Stimulated activated memory B cell treated with anti-CD40 and anti-IgM and Interleukin-4, amounts not matched to agents 10 μg/mL and 1 μg/mL and 100 μg/mL, for 72 hours (primary cell): Measurements from ENCODE around the gene MMP14.
"Not testable (repeated sequence)": the region's sequence is repeated elsewhere in the genome, so short reads cannot be mapped to it uniquely, and the experiment has no call there.

Experiments used
- ATAC-seq: fragments of 150-1000 bp; cut with Tn5 transposase; 2 replicates; pipeline ENCODE4 v1.10.0; 2021
- H3K27ac Mint-ChIP-seq: one replicate; pipeline ENCODE4 v1.8.0; 2022; ENCODE audit warnings: mild to moderate bottlenecking, mixed read lengths
- H3K27me3 Mint-ChIP-seq: one replicate; pipeline ENCODE4 v1.8.0; 2022; ENCODE audit warnings: mixed read lengths
- H3K36me3 Mint-ChIP-seq: one replicate; pipeline ENCODE4 v1.8.0; 2022; ENCODE audit warnings: mixed read lengths
- H3K4me1 Mint-ChIP-seq: one replicate; pipeline ENCODE4 v1.8.0; 2022; ENCODE audit warnings: mixed read lengths
- H3K4me3 Mint-ChIP-seq: one replicate; pipeline ENCODE4 v1.8.0; 2022; ENCODE audit warnings: mild to moderate bottlenecking, moderate library complexity, mixed read lengths
- H3K9me3 Mint-ChIP-seq: one replicate; pipeline ENCODE4 v1.8.0; 2022; ENCODE audit warnings: mixed read lengths

Gene MMP14

GRCh38 chr14:22854963-22855724 lies 18.8 kb downstream of the MMP14 start:
- ATAC-seq, result no peak
- Mint-ChIP-seq H3K27me3 (no peaks in the 10 kb centered on the region), H3K36me3 (no peaks in the 10 kb centered on the region), H3K27ac (no peak overlapping the region), H3K4me1 (peaks cover 10% of the 10 kb centered on the region), H3K4me3 (no peak overlapping the region), H3K9me3 (no peaks in the 10 kb centered on the region)

DNA sequence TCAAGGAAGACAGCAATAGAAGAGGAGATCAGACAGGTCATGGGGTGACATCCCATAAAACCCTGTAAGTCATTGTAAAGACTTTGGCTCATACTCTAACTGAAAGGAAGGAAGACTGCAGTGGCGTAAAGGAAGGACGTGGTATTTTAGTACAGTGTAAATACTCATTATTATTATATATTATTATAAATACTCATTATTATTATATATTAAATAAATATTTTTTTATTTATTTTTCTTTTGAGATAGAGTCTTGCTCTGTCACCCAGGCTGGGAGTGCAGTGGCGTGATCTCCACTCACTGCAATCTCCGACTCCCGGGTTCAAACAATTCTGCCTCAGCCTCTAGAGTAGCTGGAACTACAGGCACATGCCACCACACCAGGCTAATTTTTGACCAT lies 20.0 kb downstream of the MMP14 start:
- Mint-ChIP-seq H3K27me3 (no peaks in the 10 kb centered on the region), H3K27ac (no peak overlapping the region), H3K36me3 (no peaks in the 10 kb centered on the region), H3K4me1 (peaks cover 10% of the 10 kb centered on the region), H3K4me3 (no peak overlapping the region), H3K9me3 (no peaks in the 10 kb centered on the region)
- no peak for ATAC-seq

DNA sequence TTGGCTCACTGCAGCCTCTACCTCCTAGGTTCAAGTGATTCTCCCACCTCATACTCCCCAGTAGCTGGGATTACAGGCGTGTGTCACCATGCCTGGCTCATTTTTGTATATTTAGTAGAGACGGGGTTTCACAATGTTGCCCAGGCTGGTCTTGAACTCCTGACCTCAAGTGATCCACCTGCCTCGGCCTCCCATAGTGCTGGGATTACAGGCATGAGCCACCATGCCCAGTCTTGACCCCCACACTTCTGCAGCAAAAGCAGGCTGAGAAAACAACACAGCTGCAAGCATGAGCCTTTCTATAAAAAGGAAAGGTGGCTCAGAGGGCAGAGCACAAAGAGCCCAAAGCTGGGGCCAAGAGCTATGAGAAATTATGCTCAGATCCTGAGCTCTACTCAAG lies 24.0 kb downstream of the MMP14 start:
- not testable (repeated sequence) for H3K27me3 Mint-ChIP-seq, H3K27ac Mint-ChIP-seq, H3K4me3 Mint-ChIP-seq, ATAC-seq, H3K9me3 Mint-ChIP-seq, H3K4me1 Mint-ChIP-seq, H3K36me3 Mint-ChIP-seq

GRCh38 chr14:22861651-22862050 lies 25.3 kb downstream of the MMP14 start:
- H3K4me1 Mint-ChIP-seq, result peaks cover 4% of the 10 kb centered on the region
- no peaks in the 10 kb centered on the region for H3K9me3 Mint-ChIP-seq
- no peaks in the 10 kb centered on the region for H3K36me3 Mint-ChIP-seq
- no peak overlapping the region for H3K27ac Mint-ChIP-seq
- H3K27me3 Mint-ChIP-seq, result no peaks in the 10 kb centered on the region
- H3K4me3 Mint-ChIP-seq, result no peak overlapping the region
- ATAC-seq, result no peak

- H3K27me3 Mint-ChIP-seq, result no peaks in the 10 kb centered on the region
- H3K4me3 Mint-ChIP-seq, result no peak overlapping the region
- H3K27ac Mint-ChIP-seq, result no peak overlapping the region
- H3K4me1 Mint-ChIP-seq, result peaks cover 7% of the 10 kb centered on the region
- H3K36me3 Mint-ChIP-seq, result no peaks in the 10 kb centered on the region
- no peak for ATAC-seq
- no peaks in the 10 kb centered on the region for H3K9me3 Mint-ChIP-seq
Measured at GRCh38 chr14:22864979-22865378, 28.6 kb downstream of the MMP14 start.

DNA sequence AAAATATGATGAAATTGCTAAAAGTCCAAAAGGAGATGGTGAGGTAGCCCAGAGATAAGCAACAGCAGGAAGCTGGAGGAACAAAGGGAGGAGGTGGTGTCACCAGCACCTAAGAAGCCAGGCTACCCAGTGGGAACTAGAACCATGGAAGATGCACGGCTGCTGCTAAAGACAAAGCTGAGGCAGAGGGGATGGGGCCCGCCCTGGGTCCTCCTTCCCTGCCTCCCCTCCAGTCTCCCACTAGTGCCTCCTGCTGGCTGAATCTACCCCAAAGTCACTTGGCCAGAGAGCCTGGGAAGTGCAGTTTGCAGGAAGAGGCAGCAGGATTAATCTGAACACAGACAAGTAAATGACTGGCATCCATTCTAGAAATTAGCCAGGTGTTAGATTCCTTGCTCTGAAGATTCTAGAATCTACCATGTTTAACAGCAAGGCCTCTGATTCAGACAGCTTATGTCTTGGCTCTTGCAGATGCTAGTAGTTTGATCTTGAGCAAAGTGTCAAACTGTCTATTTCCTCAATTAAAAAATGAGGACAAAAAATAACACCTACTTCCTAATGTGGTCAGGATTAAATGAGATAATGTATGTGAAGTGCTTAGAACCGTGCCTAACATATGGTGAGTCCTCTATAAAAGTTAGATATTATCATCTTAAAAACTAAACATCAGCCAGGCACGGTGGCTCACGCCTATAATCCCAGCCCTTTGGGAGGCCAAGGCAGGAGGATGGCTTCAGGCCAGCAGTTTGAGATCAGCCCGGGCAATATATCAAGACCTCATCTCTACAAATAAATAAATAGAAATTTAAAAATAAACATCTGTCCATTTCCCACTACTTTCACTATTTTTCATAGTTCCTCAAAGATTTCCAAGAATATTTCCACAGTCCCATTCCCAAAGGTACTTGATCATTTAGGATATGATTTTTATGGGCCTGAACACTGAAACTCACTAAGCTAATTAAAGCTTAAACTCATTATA lies 29.3 kb downstream of the MMP14 start:
- no peak for ATAC-seq
- no peaks in the 10 kb centered on the region for H3K9me3 Mint-ChIP-seq
- peaks cover 10% of the 10 kb centered on the region for H3K4me1 Mint-ChIP-seq
- no peak overlapping the region for H3K4me3 Mint-ChIP-seq
- no peaks in the 10 kb centered on the region for H3K36me3 Mint-ChIP-seq
- no peaks in the 10 kb centered on the region for H3K27me3 Mint-ChIP-seq
- H3K27ac Mint-ChIP-seq, result peak overlapping the region; percentile 51

GRCh38 chr14:22866874-22867273 lies 30.5 kb downstream of the MMP14 start:
- Mint-ChIP-seq H3K9me3 (no peaks in the 10 kb centered on the region), H3K27ac (peak overlapping the region; percentile 51), H3K4me3 (no peak overlapping the region), H3K4me1 (peaks cover 17% of the 10 kb centered on the region), H3K36me3 (no peaks in the 10 kb centered on the region), H3K27me3 (no peaks in the 10 kb centered on the region)
- ATAC-seq, result no peak

DNA sequence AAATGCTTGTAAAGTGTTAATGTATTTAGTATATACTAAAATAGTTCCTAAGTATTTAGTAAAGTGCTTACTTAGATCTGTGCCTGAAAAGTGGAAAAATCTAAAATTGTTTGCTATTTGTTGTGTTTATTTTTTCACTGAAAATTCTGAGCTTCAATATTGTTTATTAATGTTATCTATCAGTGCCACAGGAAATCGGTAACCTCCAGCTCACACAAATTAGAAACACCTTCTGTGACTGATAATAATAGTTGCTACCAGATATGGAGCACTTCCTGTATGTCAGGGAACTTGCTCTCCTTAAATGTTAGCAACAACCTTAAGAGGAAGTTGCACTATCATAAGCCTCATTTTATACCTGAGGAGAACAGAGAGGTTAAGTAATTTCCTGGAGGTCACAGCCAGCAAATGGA lies 34.4 kb downstream of the MMP14 start:
- Mint-ChIP-seq H3K9me3 (no peaks in the 10 kb centered on the region), H3K27me3 (no peaks in the 10 kb centered on the region), H3K27ac (peak overlapping the region; percentile 95), H3K4me3 (peak overlapping the region; percentile 79), H3K36me3 (peaks cover 20% of the 10 kb centered on the region), H3K4me1 (peaks cover 47% of the 10 kb centered on the region)
- peak; percentile 75 for ATAC-seq

DNA sequence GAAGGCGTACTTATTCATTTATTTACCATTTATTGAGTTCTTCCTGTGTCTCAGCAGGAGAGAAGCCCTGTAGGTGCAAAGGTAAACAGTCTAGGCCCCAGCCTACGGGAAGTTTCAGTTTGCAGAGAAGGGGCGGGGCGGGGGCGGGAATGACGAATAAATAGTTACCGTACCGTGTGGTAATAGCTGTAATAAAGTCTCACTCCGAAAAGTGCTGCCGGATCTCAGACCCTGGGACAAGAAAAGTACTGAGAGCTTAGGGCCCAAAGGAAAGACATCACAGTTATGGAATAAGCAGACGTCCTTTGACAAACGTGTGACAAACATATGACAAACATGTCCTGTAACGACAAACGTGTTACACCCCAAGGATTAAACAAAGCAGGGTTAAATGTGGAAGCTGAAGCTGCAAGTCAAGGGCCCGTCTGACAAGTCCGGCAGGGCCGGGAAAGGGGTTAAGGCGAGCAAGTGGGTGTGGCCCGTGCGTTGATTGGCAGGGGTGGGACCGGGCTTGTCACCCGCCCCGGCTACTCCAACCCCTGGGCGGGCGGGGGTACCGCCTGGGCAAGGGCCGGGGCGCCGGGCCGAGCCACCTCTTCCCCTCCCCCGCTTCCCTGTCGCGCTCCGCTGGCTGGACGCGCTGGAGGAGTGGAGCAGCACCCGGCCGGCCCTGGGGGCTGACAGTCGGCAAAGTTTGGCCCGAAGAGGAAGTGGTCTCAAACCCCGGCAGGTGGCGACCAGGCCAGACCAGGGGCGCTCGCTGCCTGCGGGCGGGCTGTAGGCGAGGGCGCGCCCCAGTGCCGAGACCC lies 35.0 kb downstream of the MMP14 start, which contains the start of gene LRP10:
TSS of gene LRP10 (plus strand) at position 517 of the 809 bp plus-strand sequence. CDS start 564 bp downstream, outside the sequence.
- peaks cover 25% of the 10 kb centered on the region for H3K36me3 Mint-ChIP-seq
- ATAC-seq, result peak; percentile 94
- peak within 1 kb of the TSS; percentile 95 for H3K27ac Mint-ChIP-seq
- H3K9me3 Mint-ChIP-seq, result no peaks in the 10 kb centered on the region
- H3K4me3 Mint-ChIP-seq, result peak within 1 kb of the TSS; percentile 79
- H3K27me3 Mint-ChIP-seq, result no peaks in the 10 kb centered on the region
- peaks cover 50% of the 10 kb centered on the region for H3K4me1 Mint-ChIP-seq

- Mint-ChIP-seq H3K4me3 (peak overlapping the region; percentile 79), H3K9me3 (no peaks in the 10 kb centered on the region), H3K27me3 (no peaks in the 10 kb centered on the region), H3K36me3 (peaks cover 30% of the 10 kb centered on the region), H3K27ac (peak overlapping the region; percentile 95), H3K4me1 (peaks cover 44% of the 10 kb centered on the region)
- peak; percentile 61 for ATAC-seq
Measured at GRCh38 chr14:22872033-22872832, 35.8 kb downstream of the MMP14 start.

DNA sequence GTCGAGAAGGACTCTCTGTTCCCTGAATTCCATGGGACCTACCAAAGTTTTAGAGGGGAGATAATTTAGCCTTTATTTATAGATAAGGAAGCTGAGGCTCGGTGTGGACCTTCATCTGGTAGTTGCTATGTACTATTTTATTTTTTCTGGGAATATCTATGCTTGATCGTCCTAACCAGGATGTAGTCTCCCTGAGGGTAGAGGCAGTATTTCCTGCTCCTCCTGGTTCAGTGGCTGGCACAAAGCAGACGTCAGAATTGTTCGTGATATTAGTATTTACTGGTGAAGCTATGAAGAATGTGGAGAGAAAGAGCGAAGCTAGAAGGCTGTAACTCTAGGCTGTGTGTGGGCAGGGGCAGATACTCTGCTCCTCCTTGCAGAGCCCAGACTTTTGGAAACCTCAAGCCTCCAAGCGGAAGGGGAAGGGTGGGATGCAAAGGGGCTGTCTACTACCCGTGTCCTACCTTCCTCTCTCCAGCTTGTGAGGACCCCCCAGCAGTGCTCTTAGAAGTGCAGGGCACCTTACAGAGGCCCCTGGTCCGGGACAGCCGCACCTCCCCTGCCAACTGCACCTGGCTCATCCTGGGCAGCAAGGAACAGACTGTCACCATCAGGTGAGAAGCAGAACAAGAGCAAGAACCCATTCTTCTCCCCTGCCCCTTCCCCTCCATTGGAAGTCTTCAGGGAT lies 36.6 kb downstream of the MMP14 start:
- Mint-ChIP-seq H3K4me3 (peak overlapping the region; percentile 79), H3K27me3 (no peaks in the 10 kb centered on the region), H3K4me1 (peaks cover 44% of the 10 kb centered on the region), H3K36me3 (peaks cover 38% of the 10 kb centered on the region), H3K27ac (peak overlapping the region; percentile 95), H3K9me3 (no peaks in the 10 kb centered on the region)
- ATAC-seq, result no peak

DNA sequence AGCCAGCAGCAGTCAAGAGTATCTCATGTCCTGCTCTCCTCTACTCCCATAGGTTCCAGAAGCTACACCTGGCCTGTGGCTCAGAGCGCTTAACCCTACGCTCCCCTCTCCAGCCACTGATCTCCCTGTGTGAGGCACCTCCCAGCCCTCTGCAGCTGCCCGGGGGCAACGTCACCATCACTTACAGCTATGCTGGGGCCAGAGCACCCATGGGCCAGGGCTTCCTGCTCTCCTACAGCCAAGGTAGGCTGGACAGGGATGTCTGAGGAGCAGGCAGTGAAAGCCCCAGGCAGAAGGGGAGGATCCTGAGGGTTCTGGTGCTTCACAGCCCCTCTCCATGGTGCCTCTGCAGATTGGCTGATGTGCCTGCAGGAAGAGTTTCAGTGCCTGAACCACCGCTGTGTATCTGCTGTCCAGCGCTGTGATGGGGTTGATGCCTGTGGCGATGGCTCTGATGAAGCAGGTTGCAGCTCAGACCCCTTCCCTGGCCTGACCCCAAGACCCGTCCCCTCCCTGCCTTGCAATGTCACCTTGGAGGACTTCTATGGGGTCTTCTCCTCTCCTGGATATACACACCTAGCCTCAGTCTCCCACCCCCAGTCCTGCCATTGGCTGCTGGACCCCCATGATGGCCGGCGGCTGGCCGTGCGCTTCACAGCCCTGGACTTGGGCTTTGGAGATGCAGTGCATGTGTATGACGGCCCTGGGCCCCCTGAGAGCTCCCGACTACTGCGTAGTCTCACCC lies 38.8 kb downstream of the MMP14 start:
- H3K36me3 Mint-ChIP-seq, result peaks cover 55% of the 10 kb centered on the region
- no peaks in the 10 kb centered on the region for H3K9me3 Mint-ChIP-seq
- H3K4me3 Mint-ChIP-seq, result no peak overlapping the region
- no peak for ATAC-seq
- H3K4me1 Mint-ChIP-seq, result peaks cover 44% of the 10 kb centered on the region
- no peaks in the 10 kb centered on the region for H3K27me3 Mint-ChIP-seq
- no peak overlapping the region for H3K27ac Mint-ChIP-seq

DNA sequence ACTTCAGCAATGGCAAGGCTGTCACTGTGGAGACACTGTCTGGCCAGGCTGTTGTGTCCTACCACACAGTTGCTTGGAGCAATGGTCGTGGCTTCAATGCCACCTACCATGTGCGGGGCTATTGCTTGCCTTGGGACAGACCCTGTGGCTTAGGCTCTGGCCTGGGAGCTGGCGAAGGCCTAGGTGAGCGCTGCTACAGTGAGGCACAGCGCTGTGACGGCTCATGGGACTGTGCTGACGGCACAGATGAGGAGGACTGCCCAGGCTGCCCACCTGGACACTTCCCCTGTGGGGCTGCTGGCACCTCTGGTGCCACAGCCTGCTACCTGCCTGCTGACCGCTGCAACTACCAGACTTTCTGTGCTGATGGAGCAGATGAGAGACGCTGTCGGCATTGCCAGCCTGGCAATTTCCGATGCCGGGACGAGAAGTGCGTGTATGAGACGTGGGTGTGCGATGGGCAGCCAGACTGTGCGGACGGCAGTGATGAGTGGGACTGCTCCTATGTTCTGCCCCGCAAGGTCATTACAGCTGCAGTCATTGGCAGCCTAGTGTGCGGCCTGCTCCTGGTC lies 39.4 kb downstream of the MMP14 start:
- Mint-ChIP-seq H3K27ac (no peak overlapping the region), H3K4me1 (peaks cover 40% of the 10 kb centered on the region), H3K36me3 (peaks cover 55% of the 10 kb centered on the region), H3K4me3 (no peak overlapping the region), H3K9me3 (no peaks in the 10 kb centered on the region), H3K27me3 (no peaks in the 10 kb centered on the region)
- ATAC-seq, result no peak
